A375 (cell line): Measurements from ENCODE around the gene SORT1. TPM values are rescaled to one million over a fixed set of nuclear protein-coding genes. Genes with fewer than 3 reads are reported as not detected.

Experiments
- total RNA-seq: library from RNA; depleted of rRNA; stranded (reverse); fragments of >200 nt; shearing (Covaris generic); gene quantifications from 2 replicates; pipeline ENCODE4 v1.2.3, GENCODE V29; 2014; rRNA removed

SORT1 gene
- total RNA-seq, result 5.1 and 5.4 TPM in 2 replicates

DNA sequence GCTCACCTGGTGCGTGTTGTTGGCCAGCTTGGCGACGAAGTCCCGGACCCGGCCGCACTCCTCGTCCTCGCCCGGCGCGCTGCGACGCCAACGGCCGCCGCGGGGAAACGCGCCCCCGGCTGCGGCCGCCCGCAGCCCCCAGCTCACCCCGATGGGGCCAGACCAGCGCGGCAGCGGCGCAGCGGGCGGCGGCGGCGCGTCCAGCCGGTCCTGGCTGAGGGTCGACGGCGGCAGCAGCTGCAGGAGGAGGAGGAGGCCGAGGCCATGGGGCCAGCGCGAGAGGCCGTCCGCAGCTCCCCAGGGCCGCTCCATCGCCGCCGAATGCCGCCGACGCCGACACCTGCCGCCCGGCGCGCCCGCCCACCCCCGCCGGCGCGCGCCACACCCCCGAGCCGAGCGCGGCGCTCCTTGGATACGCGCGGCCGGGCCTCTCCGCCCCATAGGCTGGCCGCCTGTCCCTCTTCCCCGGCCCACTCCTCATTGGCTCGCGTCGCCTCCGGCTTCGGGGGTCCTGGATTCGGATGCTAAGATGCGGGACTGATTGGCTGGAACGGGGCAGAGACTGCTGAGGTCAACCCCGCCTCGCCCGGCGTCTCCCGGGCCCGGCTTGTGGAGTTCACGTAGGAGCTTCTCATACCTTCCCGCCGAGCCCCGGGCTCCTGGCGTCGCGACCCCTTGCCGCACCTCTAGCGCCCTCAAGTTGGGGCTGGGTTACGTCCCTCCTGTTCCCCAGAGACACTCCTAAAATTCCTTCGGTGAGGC, at the start of gene SORT1:
Gene SORT1, minus strand, starts transcription at position 338 of the 762 bp plus-strand sequence. Its CDS starts 26 bp downstream, at position 312.

DNA sequence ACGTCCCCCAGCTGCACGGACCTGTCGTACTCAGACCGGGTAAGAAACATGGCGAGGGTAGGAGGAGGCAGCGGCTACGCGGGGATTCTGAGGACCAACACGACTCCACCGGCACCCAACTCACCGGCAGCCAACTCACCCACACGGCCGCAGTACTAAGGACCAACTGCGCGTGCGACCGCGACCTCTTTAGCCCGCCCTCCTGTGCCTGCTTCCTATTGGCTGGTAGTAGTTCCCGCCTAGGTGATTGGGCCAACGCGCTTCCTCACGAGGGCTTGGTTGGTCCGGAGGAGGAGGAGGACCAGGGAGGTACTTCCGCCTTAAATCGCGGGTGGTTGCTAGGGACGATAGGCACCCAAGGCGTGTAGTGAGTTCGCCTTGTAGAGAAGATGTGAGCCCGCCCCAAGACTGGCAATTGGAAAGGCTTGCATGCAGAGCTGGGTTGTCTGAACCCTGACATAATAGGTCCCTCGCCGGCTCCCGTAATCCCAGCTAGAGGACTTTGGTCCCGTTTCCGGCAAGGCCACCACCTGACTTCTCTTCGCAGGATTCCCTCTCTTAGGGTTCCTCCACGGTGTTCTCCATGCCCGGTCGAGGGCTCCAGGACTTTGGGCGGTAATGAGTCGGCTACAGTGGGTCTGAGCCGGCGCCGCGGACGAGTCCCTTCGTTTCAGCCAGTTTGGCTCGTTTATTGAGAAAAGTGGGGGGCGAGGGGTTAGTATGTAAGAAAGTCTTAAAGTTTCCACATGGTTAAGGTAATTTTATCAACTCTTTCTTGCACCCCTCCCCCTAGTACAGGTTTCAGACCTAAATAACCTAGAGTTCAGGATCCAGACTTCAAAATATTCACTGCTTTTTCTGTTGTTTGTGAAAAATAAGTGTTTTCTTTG, 28.8 kb upstream of the SORT1 start, which contains the start of gene PSMA5:
Gene PSMA5, minus strand, starts transcription at position 168 of the 890 bp plus-strand sequence. Its CDS starts 118 bp downstream, at position 50.

DNA sequence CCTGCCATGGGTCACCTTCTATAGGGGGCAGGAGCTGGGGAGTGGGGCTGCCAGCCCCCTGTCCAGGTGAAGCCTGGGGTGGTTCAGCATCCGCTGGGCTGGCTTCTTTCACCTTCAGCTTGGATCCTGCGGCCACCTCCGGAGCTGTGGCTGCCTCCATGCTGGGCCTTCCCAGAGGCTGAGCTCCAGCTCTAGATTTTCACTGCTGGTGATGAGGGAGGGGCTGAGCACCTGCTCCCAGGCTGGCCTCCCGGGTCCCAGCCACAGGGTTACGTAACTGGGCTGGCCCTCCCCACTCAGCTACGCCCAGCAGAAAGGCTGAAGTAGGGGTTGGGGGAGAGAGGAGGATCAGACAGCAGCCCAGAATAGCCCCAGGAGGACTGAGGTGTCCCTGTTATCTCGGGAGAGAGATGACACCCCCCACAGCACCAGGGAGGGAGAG, 90.9 kb downstream of the SORT1 start, which contains the start of gene MYBPHL:
Gene MYBPHL, minus strand, starts transcription at position 180 of the 442 bp plus-strand sequence. Its CDS starts 20 bp downstream, at position 160.

DNA sequence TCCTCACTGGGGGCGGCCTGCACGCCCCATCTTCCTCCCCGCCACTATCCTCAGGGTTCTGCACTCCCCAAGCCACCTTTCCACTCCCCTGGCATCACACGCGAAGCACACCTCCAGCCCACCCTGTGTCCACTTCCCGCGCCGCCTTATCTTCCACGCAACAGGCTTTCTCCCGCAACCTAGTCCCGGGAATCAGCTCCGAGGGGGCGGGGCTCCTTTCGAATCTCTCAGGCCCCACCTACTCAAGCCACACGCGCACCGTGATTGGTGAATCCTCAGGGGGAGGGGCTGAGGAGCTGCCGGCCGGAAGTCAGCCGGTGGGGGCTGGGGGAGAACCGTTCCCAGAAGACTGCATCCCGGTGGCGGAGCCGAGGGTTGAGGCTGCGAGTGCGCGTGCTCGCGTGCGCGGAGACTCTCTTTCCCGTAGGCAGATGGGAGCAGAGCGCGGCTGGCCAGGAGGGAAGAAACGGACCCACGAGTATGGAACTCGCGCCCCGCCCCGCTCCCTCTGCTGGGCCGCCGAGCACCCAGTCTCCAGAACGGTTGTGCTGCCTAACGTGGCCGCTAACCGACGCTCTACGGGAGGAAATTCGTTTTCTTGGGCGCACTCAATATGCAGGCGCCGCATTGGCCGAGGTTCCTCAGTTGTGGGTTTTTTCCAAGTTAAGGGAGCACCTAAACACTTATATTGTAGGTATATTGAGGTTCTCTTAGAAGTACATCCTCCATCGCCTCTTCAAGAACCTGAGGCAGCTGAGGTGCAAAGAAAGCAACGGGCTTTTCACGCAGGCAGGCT, 114.6 kb downstream of the SORT1 start, which contains the start of gene PSRC1:
Gene PSRC1, minus strand, starts transcription at position 194 of the 796 bp plus-strand sequence.

Other genes with a start within 250 kb of the SORT1 start
- 398 and 419 TPM in 2 replicates for gene SARS1, start 184.0 kb downstream of the SORT1 start, total RNA-seq
- gene CELSR2, start 148.4 kb downstream of the SORT1 start, total RNA-seq, result 5.7 and 6.4 TPM in 2 replicates
- gene PSRC1, start 114.8 kb downstream of the SORT1 start, total RNA-seq, result 33.0 and 33.9 TPM in 2 replicates
- 0.48 TPM in 1 of 2 replicates, not detected in the other for gene MYBPHL, start 90.9 kb downstream of the SORT1 start, total RNA-seq
- gene PSMA5, start 28.5 kb upstream of the SORT1 start, total RNA-seq, result 55.5 and 62.2 TPM in 2 replicates
- 0.29 and 0.30 TPM in 2 replicates for gene SYPL2, start 68.6 kb upstream of the SORT1 start, total RNA-seq
- gene ATXN7L2, start 86.0 kb upstream of the SORT1 start, total RNA-seq, result 16.2 and 20.7 TPM in 2 replicates
- 2.9 and 3.1 TPM in 2 replicates for gene CYB561D1, start 96.2 kb upstream of the SORT1 start, total RNA-seq
- 3.0 and 3.7 TPM in 2 replicates for gene AMIGO1, start 111.8 kb upstream of the SORT1 start, total RNA-seq
- not detected in 2 replicates for gene GPR61, start 142.0 kb upstream of the SORT1 start, total RNA-seq
- gene GNAI3, start 150.7 kb upstream of the SORT1 start, total RNA-seq, result 6.8 and 7.1 TPM in 2 replicates
- 0.34 TPM in 1 of 2 replicates, not detected in the other for gene GNAT2, start 221.7 kb upstream of the SORT1 start, total RNA-seq
- 107 and 128 TPM in 2 replicates for gene AMPD2, start 221.9 kb upstream of the SORT1 start, total RNA-seq